ENCODE data around the gene GFRA4.
A peak's percentile ranks its signal among the peaks of the same experiment; 100 is the strongest.

Gene GFRA4

GRCh38 chr20:3673221-3674070, 10.2 kb upstream of the GFRA4 start:
- TF ChIP-seq, protein P1, sequence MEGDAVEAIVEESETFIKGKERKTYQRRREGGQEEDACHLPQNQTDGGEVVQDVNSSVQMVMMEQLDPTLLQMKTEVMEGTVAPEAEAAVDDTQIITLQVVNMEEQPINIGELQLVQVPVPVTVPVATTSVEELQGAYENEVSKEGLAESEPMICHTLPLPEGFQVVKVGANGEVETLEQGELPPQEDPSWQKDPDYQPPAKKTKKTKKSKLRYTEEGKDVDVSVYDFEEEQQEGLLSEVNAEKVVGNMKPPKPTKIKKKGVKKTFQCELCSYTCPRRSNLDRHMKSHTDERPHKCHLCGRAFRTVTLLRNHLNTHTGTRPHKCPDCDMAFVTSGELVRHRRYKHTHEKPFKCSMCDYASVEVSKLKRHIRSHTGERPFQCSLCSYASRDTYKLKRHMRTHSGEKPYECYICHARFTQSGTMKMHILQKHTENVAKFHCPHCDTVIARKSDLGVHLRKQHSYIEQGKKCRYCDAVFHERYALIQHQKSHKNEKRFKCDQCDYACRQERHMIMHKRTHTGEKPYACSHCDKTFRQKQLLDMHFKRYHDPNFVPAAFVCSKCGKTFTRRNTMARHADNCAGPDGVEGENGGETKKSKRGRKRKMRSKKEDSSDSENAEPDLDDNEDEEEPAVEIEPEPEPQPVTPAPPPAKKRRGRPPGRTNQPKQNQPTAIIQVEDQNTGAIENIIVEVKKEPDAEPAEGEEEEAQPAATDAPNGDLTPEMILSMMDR (IDR thresholded peaks at IDR 0.05; ENCODE audit: low read length): no peak
- TF ChIP-seq EZH2phosphoT487 (IDR thresholded peaks at IDR 0.05; ENCODE audit: low read length) (no peak), EZH2 (optimal IDR thresholded peaks at IDR 0.05; ENCODE audit: low read depth, low read length) (no peak)
- H3K9me3 ChIP-seq (replicated peaks; ENCODE audit: insufficient read depth, low read length): no peaks in the 10 kb centered on the region
- no peaks in the 10 kb centered on the region for H3K4me1 ChIP-seq (ENCODE audit: low read length)
- no peaks in the 10 kb centered on the region for H3K36me3 ChIP-seq (replicated peaks; ENCODE audit: insufficient read depth, low read length)
- H3K4me3 ChIP-seq (ENCODE audit: low read length): no peak overlapping the region
- DNase-seq: no peak
- no peaks in the 10 kb centered on the region for H3F3A ChIP-seq (ENCODE audit: insufficient read depth, low read length)
- peak overlapping the region; percentile 41; the same call in 1 of the 2 replicates for H3K4me2 ChIP-seq (ENCODE audit: low read depth, low read length)
- H3K9me2 ChIP-seq (replicated peaks; ENCODE audit: insufficient read depth, low read length): no peaks in the 10 kb centered on the region
- no peaks in the 10 kb centered on the region for H3K79me2 ChIP-seq (ENCODE audit: low read length)
- no peak overlapping the region for H2AFZ ChIP-seq (ENCODE audit: low read length)
- H4K20me1 ChIP-seq (ENCODE audit: insufficient read depth, low read length): no peaks in the 10 kb centered on the region
- no peak overlapping the region for H3K27ac ChIP-seq (ENCODE audit: low read length)
- peaks cover 65% of the 10 kb centered on the region for H3K27me3 ChIP-seq (replicated peaks; ENCODE audit: insufficient read depth, low read length)
- no peak overlapping the region for H3K9ac ChIP-seq (ENCODE audit: low read length)

DNA sequence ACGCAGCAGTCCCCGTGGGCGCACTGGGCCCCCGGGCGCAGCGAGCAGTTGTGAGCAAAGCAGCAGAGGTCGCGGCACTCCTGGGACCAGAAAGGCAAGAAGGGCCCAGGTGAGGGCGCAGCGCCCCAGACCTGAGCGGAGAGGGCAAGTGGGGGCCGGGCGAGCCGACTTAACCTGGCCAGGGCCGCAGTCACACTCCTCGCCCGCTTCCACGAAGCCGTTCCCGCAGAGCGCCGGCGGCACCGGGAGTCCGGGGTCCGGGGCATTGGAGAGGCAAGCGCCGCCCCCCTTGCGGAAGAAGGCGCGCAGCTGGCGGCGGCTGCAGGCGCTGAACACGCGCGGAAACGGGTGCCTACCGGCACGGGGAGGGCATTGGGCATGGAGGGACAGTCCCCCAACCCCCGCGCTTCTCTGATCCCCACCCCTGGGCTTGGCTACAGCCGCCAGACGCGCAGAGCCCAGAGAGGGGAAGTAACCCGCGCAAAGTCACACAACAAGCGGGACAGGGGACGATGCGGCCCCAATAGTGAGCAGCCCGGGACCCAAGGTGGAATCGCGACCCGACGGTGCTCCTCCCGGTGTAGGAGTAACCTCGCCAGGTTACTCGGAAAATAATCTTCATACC, 9.5 kb upstream of the GFRA4 start:
- Histone ChIP-seq H3K4me2 (ENCODE audit: low read depth, low read length) (peak overlapping the region; percentile 41; the same call in 1 of the 2 replicates), H3K9ac (ENCODE audit: low read length) (no peak overlapping the region), H3K27ac (ENCODE audit: low read length) (no peak overlapping the region), H3K36me3 (replicated peaks; ENCODE audit: insufficient read depth, low read length) (no peaks in the 10 kb centered on the region), H3K27me3 (replicated peaks; ENCODE audit: insufficient read depth, low read length) (peaks cover 57% of the 10 kb centered on the region), H3K9me2 (replicated peaks; ENCODE audit: insufficient read depth, low read length) (no peaks in the 10 kb centered on the region), H2AFZ (ENCODE audit: low read length) (0 out of 2 replicates have a peak overlapping the region, but pooled peaks have one; percentile 3), H3K4me3 (ENCODE audit: low read length) (0 out of 2 replicates have a peak overlapping the region, but pooled peaks have one; percentile 27), H4K20me1 (ENCODE audit: insufficient read depth, low read length) (no peaks in the 10 kb centered on the region), H3K9me3 (replicated peaks; ENCODE audit: insufficient read depth, low read length) (no peaks in the 10 kb centered on the region), H3F3A (ENCODE audit: insufficient read depth, low read length) (no peaks in the 10 kb centered on the region), H3K4me1 (ENCODE audit: low read length) (no peaks in the 10 kb centered on the region), H3K79me2 (ENCODE audit: low read length) (no peaks in the 10 kb centered on the region)
- no peak for DNase-seq
- TF ChIP-seq, protein P1 (IDR thresholded peaks at IDR 0.05; ENCODE audit: low read length): peak; percentile 9; the same call in 1 of the 2 replicates
- TF ChIP-seq EZH2 (optimal IDR thresholded peaks at IDR 0.05; ENCODE audit: low read depth, low read length): no peak

DNA sequence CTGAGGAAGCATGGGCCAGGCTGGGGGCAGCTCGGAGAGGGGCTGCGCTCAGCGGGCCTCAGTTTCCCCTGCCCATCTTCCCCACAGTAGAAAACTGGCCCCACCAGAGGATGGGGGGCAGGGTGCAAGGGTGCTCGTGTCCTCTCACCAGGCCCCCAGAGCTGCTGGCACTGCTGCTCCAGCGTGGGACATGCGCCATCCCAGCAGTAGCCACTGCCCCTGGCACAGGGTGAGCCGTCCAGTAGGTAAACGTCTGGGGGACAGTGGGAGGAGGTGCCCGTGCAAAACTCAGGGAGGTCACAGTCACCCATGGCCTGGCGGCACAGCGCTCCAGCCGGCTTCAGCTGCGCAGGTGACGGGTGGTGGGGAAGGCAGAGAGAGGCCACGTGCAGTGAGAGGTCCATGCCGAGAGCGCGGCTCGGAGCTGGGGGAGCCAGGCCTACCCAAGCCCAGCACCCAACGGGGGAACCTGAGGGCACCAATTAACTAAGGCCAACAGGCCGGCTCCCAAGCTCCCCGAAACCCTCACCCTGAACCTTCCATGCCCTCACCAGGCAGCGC, 8.9 kb upstream of the GFRA4 start:
- H3K79me2 ChIP-seq (ENCODE audit: low read length): no peaks in the 10 kb centered on the region
- no peak overlapping the region for H3K4me3 ChIP-seq (ENCODE audit: low read length)
- no peaks in the 10 kb centered on the region for H4K20me1 ChIP-seq (ENCODE audit: insufficient read depth, low read length)
- H2AFZ ChIP-seq (ENCODE audit: low read length): 0 out of 2 replicates have a peak overlapping the region, but pooled peaks have one; percentile 3
- no peaks in the 10 kb centered on the region for H3K36me3 ChIP-seq (replicated peaks; ENCODE audit: insufficient read depth, low read length)
- H3K27me3 ChIP-seq (replicated peaks; ENCODE audit: insufficient read depth, low read length): peaks cover 52% of the 10 kb centered on the region
- TF ChIP-seq EZH2phosphoT487 (IDR thresholded peaks at IDR 0.05; ENCODE audit: low read length) (no peak), EZH2 (optimal IDR thresholded peaks at IDR 0.05; ENCODE audit: low read depth, low read length) (no peak)
- TF ChIP-seq, protein P1 (IDR thresholded peaks at IDR 0.05; ENCODE audit: low read length): no peak
- no peaks in the 10 kb centered on the region for H3K9me2 ChIP-seq (replicated peaks; ENCODE audit: insufficient read depth, low read length)
- no peaks in the 10 kb centered on the region for H3K9me3 ChIP-seq (replicated peaks; ENCODE audit: insufficient read depth, low read length)
- DNase-seq: no peak
- H3K27ac ChIP-seq (ENCODE audit: low read length): no peak overlapping the region
- H3K4me2 ChIP-seq (ENCODE audit: low read depth, low read length): peak overlapping the region; percentile 41; the same call in 1 of the 2 replicates
- no peaks in the 10 kb centered on the region for H3K4me1 ChIP-seq (ENCODE audit: low read length)
- no peaks in the 10 kb centered on the region for H3F3A ChIP-seq (ENCODE audit: insufficient read depth, low read length)
- H3K9ac ChIP-seq (ENCODE audit: low read length): no peak overlapping the region

Measured in MM.1S (cell line).